NCI-H510A (cell line): ENCODE data around the gene FBXO38.

Experiments
- DNase-seq: peaks from one replicate; lab custom pipeline; 2025; lab: John Stamatoyannopoulos, UW

Gene FBXO38

GRCh38 chr5:148474025-148474511 is 90.3 kb downstream of the FBXO38 start:
- no peak for DNase-seq

DNA sequence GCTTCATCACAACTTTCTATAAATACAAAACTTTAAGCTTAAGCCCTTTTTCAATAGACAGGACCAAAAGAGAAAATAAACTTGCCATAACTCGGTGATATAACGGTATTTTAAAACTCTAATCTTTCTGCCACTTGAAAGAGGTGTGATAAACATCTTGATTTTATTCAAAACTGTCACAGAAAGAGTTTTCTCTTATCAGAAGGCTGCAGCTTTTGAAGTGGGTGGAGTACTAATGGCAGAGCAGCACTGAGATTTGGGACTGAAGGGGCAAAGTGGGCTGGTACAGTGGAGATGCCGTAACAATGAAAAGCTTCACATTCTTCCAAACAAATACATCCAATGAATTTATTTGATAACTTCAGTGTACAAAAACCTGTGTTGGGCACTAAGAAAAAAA is 92.5 kb downstream of the FBXO38 start:
- no peak for DNase-seq

GRCh38 chr5:148477429-148477828 is 93.7 kb downstream of the FBXO38 start:
- no peak for DNase-seq

DNA sequence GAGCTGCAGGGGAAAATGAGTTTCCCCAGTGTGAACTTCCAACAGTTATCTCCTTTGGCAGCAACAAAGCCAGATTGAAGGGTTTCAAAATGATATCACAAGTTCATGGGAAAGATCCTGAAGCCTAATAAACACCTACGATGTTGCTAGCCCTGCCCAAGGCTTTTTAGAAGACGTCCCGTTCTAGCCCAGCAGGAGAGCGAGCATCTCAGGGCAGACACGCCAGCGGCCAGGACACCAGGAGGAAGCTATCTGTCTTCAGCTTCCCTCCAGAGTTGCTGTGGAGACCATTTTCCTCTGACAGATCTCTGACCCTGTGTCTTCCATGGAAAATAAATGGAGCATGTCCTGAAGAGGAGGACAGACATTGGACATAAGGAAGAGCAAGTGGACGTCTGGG is 98.4 kb downstream of the FBXO38 start:
- DNase-seq = no peak

GRCh38 chr5:148482697-148483462 is 99.1 kb downstream of the FBXO38 start:
- DNase-seq = no peak

DNA sequence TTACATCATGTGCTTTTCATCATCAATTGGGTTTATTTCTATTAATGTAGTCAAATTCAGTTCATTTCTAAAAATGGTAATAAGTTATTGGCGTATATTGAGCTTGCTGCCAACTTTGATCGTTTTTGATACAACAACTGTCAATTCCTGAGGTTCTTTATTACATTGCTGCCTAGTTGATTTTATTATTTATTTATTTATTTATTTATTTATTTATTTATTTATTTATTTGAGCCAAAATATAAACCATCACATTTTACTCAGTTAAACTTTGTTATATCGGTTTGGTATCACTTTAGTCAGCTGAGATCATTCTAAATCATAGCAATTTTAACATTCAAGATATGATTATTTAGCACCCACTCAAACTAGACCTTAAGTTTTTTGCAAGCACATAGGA is 100.0 kb downstream of the FBXO38 start:
- DNase-seq = no peak

DNA sequence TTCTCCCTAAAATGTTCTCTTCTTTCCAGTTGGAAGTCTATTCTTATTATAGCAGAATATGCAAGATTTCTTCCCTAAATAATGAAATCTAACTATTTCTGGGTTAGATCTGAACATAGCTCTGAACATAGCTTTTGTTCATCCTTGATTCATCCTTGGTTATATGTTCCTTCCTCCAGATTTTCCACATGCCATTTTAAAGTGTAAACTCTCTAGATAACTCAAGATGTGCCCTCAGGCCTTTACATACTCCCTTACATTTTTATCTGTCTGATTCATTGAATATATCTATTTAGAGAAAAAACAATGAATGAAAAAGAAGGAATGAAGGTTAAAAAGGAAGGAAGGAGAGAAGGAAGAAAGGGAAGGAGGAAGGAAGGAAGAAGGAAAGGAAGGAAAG is 100.9 kb downstream of the FBXO38 start:
- DNase-seq = no peak

DNA sequence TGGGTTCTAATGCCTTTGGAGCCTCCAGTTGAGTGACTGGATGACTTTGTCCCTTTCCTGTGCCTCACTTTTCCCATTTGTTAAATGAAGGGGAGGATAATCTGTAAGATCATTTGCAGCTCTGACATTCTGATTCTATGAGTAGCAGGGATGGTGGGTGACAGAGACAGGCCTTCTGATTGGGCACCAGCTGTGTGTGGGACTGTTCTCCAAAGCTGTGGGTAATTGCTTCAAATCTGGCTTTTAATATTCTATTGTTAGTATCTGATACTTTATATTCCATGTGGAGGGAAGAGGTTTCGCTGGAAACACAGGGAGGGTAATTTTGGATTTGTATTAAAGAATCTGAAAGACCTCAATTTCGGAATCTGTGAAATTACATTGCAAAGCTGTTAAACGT is 102.7 kb downstream of the FBXO38 start:
- DNase-seq = no peak

- DNase-seq = no peak
Measured at GRCh38 chr5:148488757-148489156, 105.0 kb downstream of the FBXO38 start.

DNA sequence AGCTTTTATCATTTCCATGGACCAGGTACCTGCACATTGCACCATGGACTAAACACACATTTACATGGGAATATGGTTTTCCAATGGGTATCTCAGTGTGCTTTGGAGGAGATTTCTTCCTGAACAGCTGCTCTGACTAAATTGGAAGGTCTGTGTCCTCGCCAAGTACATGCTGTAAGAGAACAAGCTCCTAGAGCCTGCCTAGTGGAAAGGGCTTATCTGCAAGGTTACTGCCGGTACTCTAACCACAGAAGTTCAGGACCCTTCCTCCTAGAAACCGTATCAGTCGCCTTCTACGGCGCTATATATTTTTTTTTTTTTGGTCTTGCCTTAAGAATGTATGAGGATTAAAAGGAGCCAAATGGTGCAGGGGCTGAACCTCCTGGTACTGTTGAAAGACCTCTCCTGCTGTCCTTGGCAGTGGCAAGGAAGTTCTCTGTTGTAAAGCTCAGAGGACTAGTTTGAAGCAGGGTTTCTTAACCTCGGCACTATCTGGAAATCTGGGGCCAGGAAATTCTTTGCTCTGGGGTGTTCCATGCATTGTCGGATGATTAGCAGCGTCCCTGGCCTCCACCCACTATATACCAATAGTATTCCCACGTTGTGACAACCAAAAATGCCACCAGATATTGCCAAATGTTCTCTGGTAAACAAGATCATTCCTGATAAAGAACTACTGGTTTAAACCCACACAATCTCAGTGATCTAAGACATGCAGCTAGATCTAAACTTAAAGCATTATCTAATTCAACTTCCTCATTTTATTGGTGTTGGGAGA is 107.4 kb downstream of the FBXO38 start:
- DNase-seq = no peak

DNA sequence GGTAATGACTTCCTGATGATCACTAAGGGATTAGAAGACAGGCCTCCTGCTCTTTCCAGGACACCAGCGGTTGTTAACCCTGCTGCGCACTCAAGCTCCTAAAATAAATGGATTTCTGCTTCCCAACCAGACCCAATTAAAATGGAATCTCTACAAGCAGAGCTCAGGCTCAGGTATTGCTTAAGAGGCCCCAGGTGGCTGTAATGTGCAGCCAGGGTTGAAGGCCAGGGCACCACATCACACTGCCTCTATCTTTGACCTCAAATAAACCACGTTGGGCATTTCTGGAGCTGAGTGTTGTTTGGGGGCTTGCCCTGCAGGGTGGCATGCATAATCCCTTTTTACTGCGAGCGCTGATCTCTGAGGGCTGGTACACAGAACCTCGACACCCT is 108.0 kb downstream of the FBXO38 start:
- no peak for DNase-seq

DNA sequence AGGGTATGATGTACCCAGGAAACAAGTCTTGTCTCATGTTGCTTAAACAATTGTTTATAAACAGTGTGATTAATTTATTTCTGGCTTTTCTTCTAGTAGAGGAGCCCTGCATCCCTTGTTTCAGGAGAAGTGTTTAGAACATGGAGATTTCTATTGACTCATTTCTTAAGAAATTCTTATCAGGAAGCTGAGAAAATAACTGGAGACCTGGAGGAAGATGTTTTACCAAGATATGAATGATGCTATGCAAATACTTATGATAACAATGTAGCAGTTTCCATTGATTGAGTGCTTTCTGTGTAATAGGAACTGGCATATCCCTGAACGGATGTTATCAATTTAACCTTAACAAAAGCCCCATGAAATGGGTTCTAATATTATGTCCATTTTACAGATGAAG is 108.6 kb downstream of the FBXO38 start:
- no peak for DNase-seq
